Right ventricle myocardium inferior (tissue), 1 donor: ENCODE results near the gene MGAT2. TPM values are rescaled to one million over a fixed set of nuclear protein-coding genes. Genes with fewer than 3 reads are reported as not detected.
A peak's percentile ranks its signal among the peaks of the same experiment; 100 is the strongest.
"Not testable (repeated sequence)": the region's sequence is repeated elsewhere in the genome, so short reads cannot be mapped to it uniquely, and the experiment has no call there.

Experiments
- ATAC-seq: fragments of 200-7000 bp; cut with Tn5 transposase; one replicate; pipeline ENCODE4 v1.9.1; 2020; ENCODE audit warnings: mild to moderate bottlenecking, moderate library complexity
- DNase-seq: peaks from one replicate; pipeline ENCODE4 v3.0.0; 2021; ENCODE audit errors: missing footprints
- intact Hi-C: fragments of 100-400 bp; cut with DNase I; formaldehyde crosslinking; loops from one replicate; pipeline ENCODE4 v1.11.0; 2022
- total RNA-seq: library from RNA; stranded (reverse); fragmentation: NEBNext Ultra II Directional; extraction: Animal tissue kit (Norgen Biotek cat#: 25700); gene quantifications from one replicate; pipeline ENCODE4 v1.2.1, GENCODE V29; 2021
- donor health status: DM: no; HTN: yes; CAD: no; lungs with severe emphysema.

MGAT2 gene
- total RNA-seq, 1 donor from 2014 or later, result 10.8 TPM

GRCh38 chr14:49636866-49637265, 16.3 kb downstream of the MGAT2 start:
- DNase-seq, result no peak
- intact Hi-C loops, result loop anchor here (10.0 kb wide), 1 partner anchor 228 kb away; no protein-coding TSS in a partner anchor
- ATAC-seq, result no peak

- no peak for DNase-seq
- intact Hi-C loops, result loop anchor here (10.0 kb wide), 1 partner anchor 227 kb away; no protein-coding TSS in a partner anchor
- no peak for ATAC-seq
These were observed 17.0 kb downstream of the MGAT2 start for GRCh38 chr14:49637534-49638078.

- intact Hi-C loops, result no loop called here
- ATAC-seq (no peak), DNase-seq (no peak)
These were observed 20.2 kb downstream of the MGAT2 start for GRCh38 chr14:49640540-49641417.

DNA sequence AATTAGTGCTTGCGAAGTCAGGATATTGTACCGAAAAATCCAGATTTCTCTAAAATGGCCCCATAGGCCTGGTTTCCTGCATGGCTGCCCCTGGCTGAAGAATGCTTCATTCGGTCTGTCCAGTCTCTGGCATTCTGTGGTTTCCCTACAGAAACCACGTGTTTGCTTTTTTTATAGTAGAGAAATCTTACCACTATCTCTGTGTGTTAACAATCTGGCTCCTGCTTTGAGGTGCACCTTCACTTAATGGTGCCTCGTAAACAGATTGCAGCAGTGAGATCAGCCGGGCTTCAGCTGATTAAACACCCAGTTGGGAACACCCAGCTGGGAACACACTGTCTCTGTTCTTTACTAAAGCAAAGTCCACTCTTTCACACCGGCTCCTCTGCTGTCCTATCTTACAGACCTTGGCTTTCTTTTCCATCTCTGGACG, 21.1 kb downstream of the MGAT2 start:
- intact Hi-C loops, result no loop called here
- DNase-seq, result no peak
- ATAC-seq, result peak; percentile 84

DNA sequence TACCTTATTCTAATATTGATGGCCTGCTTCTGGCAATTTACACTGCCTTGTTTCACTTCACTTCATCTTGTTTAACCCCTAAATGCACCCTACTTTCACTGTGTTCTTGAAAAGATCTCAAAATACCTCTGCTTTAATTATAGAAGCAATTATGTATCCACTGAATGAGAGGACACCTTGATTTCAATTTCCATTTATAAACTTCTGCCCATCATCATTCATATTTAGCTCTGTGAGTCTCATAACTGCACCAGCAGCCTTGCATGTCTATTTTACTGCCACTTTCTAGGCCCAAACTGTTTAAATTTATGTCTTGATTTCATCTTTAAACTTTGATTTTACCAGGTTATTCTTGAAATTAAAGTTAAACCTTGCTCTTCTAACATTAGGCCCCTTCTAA, 21.6 kb downstream of the MGAT2 start:
- ATAC-seq (no peak), DNase-seq (no peak)
- intact Hi-C loops, result no loop called here

- ATAC-seq, result no peak
- intact Hi-C loops, result no loop called here
- peak; percentile 32 for DNase-seq
These were observed 32.9 kb downstream of the MGAT2 start for GRCh38 chr14:49653508-49653907.

DNA sequence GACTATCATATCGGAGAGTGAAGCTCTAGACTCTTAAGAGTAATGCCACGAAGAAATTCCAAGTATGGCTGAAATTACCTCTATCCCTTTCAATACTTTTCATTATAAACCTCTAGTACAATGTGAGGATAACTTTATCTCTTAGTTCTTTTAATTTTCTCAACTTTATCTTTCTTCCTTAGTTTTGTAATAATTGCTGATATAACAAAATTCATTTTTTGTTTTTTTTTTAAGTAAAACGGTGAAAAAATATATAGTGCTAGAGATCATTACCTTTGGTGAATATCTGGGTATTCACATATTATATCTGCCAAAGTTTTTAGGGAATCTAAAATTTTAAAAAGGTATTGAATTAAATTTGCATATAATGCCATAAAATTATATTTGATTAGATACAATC, 33.9 kb downstream of the MGAT2 start:
- intact Hi-C loops, result no loop called here
- DNase-seq (no peak), ATAC-seq (no peak)

DNA sequence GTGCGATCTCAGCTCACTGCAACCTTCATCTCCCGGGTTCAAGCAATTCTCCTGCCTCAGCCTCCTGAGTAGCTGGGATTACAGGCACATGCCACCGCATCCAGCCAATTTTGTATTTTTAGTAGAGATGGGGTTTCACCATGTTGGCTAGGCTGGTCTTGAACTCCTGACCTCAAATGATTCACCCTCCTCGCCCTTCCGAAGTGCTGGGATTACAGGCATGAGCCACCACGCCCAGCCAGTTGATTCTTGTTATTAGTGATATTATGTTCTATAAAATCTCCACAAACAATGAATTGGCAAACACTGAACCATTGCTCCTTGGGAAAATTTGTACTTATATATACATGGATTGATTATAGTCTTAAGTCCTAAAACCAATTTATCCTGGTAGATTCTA, 36.9 kb downstream of the MGAT2 start:
- ATAC-seq, intact Hi-C loops: not testable (repeated sequence)

DNA sequence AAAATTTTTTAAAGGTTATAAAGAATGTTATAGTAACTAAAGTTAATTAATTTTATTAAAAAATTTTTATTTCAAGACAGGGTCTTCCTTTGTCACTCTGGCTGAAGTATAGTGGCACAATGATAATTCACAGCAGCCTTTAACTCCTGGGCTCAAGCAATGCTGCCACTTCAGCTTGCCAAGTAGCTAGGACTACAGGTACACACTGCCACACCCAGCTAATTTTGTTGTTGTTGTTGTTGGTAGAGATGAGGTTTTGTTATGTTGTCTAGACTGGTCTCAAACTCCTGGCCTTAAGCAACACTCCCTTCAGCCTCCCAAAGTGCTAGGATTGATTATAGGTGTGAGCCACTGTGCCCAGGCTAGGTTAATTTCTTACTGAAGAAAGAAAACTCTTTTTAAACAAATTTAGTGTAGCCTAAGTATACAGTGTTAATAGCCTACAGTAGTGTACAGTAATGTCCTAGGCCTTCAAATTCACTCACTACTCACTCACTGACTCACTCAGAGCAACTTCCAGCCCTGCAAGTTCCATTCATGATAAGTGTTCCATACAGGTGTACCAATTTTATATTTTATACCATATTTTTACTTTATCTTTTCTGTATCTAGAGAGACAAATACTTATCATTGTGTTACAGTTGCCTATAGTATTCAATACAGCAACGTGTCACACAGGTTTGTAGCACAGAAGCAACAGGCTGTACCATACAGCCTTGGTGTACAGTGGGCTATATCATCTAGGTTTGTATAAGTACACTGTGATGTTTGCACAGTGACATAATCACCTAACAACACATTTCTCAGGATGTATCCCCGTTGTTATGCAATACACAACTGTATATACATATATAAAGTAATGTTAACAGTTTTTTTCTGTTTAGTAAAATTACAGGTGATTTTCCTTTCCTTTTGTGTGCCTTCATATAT, 39.2 kb downstream of the MGAT2 start:
- ATAC-seq (no peak), DNase-seq (no peak)
- intact Hi-C loops, result no loop called here

More for the DNA sequence above, 36.9 kb downstream of the MGAT2 start:
- DNase-seq, result not testable (repeated sequence)

GRCh38 chr14:49670475-49670874, 49.9 kb downstream of the MGAT2 start:
- DNase-seq (no peak), ATAC-seq (no peak)
- intact Hi-C loops, result no loop called here

Other genes starting within 250 kb of the MGAT2 start
- gene RPS29, start 34.4 kb upstream of the MGAT2 start, total RNA-seq, result 918 TPM
- gene LRR1, start 21.9 kb upstream of the MGAT2 start, total RNA-seq, result 6.2 TPM
- gene RPL36AL, start 173 bp upstream of the MGAT2 start, total RNA-seq, result 138 TPM
- 6.1 TPM for gene DNAAF2, start 14.4 kb downstream of the MGAT2 start, total RNA-seq
- gene POLE2, start 67.4 kb downstream of the MGAT2 start, total RNA-seq, result 0.54 TPM
- gene KLHDC1, start 72.3 kb downstream of the MGAT2 start, total RNA-seq, result 7.1 TPM
- 84.4 TPM for gene KLHDC2, start 147.4 kb downstream of the MGAT2 start, total RNA-seq
- 60.5 TPM for gene NEMF, start 232.0 kb downstream of the MGAT2 start, total RNA-seq